GM21717 (cell line): ENCODE measurements around the gene ZFP92.

Source experiments
- ATAC-seq: cut with Tn5 transposase; IDR thresholded peaks from one replicate; pipeline ENCODE4 v1.9.1; 2021; ENCODE audit warnings: mild to moderate bottlenecking, moderate library complexity; ENCODE audit not compliant: unreplicated experiment

ZFP92 gene

GRCh38 chrX:153434801-153435200 is 23.5 kb downstream of the ZFP92 start:
- no peak for ATAC-seq

- no peak for ATAC-seq
Measured at GRCh38 chrX:153435845-153436244, 24.6 kb downstream of the ZFP92 start.

- ATAC-seq = no peak
Measured at GRCh38 chrX:153438532-153438931, 27.3 kb downstream of the ZFP92 start.

GRCh38 chrX:153439977-153440376 is 28.7 kb downstream of the ZFP92 start:
- ATAC-seq = no peak

- ATAC-seq = no peak
Measured at GRCh38 chrX:153440556-153441135, 29.4 kb downstream of the ZFP92 start.

- ATAC-seq = no peak
Measured at GRCh38 chrX:153441296-153441695, 30.0 kb downstream of the ZFP92 start.

- ATAC-seq = no peak
Measured at GRCh38 chrX:153441981-153442380, 30.7 kb downstream of the ZFP92 start.

GRCh38 chrX:153442463-153442862 is 31.2 kb downstream of the ZFP92 start:
- ATAC-seq = no peak

- ATAC-seq = no peak
Measured at GRCh38 chrX:153443476-153444332, 32.4 kb downstream of the ZFP92 start.

- ATAC-seq = no peak
Measured at GRCh38 chrX:153444333-153445011, 33.2 kb downstream of the ZFP92 start.

GRCh38 chrX:153445106-153445855 is 34.0 kb downstream of the ZFP92 start:
- ATAC-seq = no peak

- no peak for ATAC-seq
Measured at GRCh38 chrX:153445856-153446635, 34.8 kb downstream of the ZFP92 start, which contains the start of gene TREX2. TREX2 (minus strand) TSS chrX:153446056; CDS start chrX:153445430, 626 bp downstream.

GRCh38 chrX:153446636-153446936 is 35.3 kb downstream of the ZFP92 start:
- no peak for ATAC-seq

GRCh38 chrX:153446950-153447580 is 35.8 kb downstream of the ZFP92 start:
- ATAC-seq = no peak

- ATAC-seq = no peak
Measured at GRCh38 chrX:153447581-153447960, 36.3 kb downstream of the ZFP92 start.

GRCh38 chrX:153448556-153449367 is 37.5 kb downstream of the ZFP92 start:
- no peak for ATAC-seq

GRCh38 chrX:153449368-153450113 is 38.3 kb downstream of the ZFP92 start:
- no peak for ATAC-seq

GRCh38 chrX:153450114-153450948 is 39.1 kb downstream of the ZFP92 start:
- ATAC-seq = no peak
